HepG2 (cell line): ENCODE results near the gene CCDC148. TPM values are rescaled to one million over a fixed set of nuclear protein-coding genes. Genes with fewer than 3 reads are reported as not detected.
A peak's percentile ranks its signal among the peaks of the same experiment; 100 is the strongest.

Experiments
- AKAP8 ChIP-seq: sonication (generic); formaldehyde crosslinking; IDR thresholded peaks from 2 replicates; pipeline ENCODE4 v1.5.1; 2020; ENCODE audit warnings: mild to moderate bottlenecking, missing genetic modification reagents
- CENPX ChIP-seq: sonication (generic); formaldehyde crosslinking; IDR thresholded peaks from 2 replicates; pipeline ENCODE4 v1.9.0; 2021; ENCODE audit warnings: mild to moderate bottlenecking, missing genetic modification reagents, moderate library complexity
- FUBP1 ChIP-seq: sonication (generic); formaldehyde crosslinking; IDR thresholded peaks from 2 replicates; pipeline ENCODE4 v1.5.1; 2020; ENCODE audit warnings: missing genetic modification reagents, mild to moderate bottlenecking, borderline replicate concordance
- HES4 ChIP-seq: sonication (generic); formaldehyde crosslinking; IDR thresholded peaks from 2 replicates; pipeline ENCODE4 v1.9.0; 2021; ENCODE audit warnings: mild to moderate bottlenecking, missing genetic modification reagents, borderline replicate concordance
- HNF4A ChIP-seq: sonication (generic); formaldehyde crosslinking; IDR thresholded peaks from 2 replicates; pipeline ENCODE4 v1.4.0; 2020; ENCODE audit warnings: missing genetic modification reagents
- JUNB ChIP-seq: sonication (generic); formaldehyde crosslinking; IDR thresholded peaks from 2 replicates; pipeline ENCODE4 v1.8.0; 2022; ENCODE audit warnings: missing genetic modification reagents, mild to moderate bottlenecking, borderline replicate concordance
- MATR3 ChIP-seq: sonication (generic); formaldehyde crosslinking; IDR thresholded peaks from 2 replicates; pipeline ENCODE4 v1.4.0; 2020; ENCODE audit warnings: missing genetic modification reagents
- NFATC3 ChIP-seq: sonication (generic); formaldehyde crosslinking; IDR thresholded peaks from 2 replicates; pipeline ENCODE4 v1.5.1; 2020; ENCODE audit warnings: mild to moderate bottlenecking, missing genetic modification reagents
- RBAK ChIP-seq: sonication (generic); formaldehyde crosslinking; IDR thresholded peaks from 2 replicates; pipeline ENCODE4 v1.5.1; 2020; ENCODE audit warnings: mild to moderate bottlenecking, missing genetic modification reagents
- SNAPC2 ChIP-seq: sonication (generic); formaldehyde crosslinking; IDR thresholded peaks from 2 replicates; pipeline ENCODE4 v1.8.1; 2022; ENCODE audit warnings: mild to moderate bottlenecking, missing genetic modification reagents
- SP140L ChIP-seq: sonication (generic); formaldehyde crosslinking; IDR thresholded peaks from 2 replicates; pipeline ENCODE4 v1.4.0; 2020; ENCODE audit warnings: missing genetic modification reagents, borderline replicate concordance
- ZFP62 ChIP-seq: sonication (generic); formaldehyde crosslinking; IDR thresholded peaks from 2 replicates; pipeline ENCODE4 v1.4.0; 2020; ENCODE audit warnings: missing genetic modification reagents
- ZNF30 ChIP-seq: sonication (generic); formaldehyde crosslinking; IDR thresholded peaks from 2 replicates; pipeline ENCODE4 v1.5.0; 2020; ENCODE audit warnings: mild to moderate bottlenecking, missing genetic modification reagents
- ZNF318 ChIP-seq: sonication (generic); formaldehyde crosslinking; IDR thresholded peaks from 2 replicates; pipeline ENCODE4 v1.4.0; 2020; ENCODE audit warnings: mild to moderate bottlenecking, missing genetic modification reagents
- ZNF441 ChIP-seq: sonication (generic); formaldehyde crosslinking; IDR thresholded peaks from 2 replicates; pipeline ENCODE4 v1.7.0; 2021; ENCODE audit warnings: missing genetic modification reagents, borderline replicate concordance
- ZNF616 ChIP-seq: sonication (generic); formaldehyde crosslinking; IDR thresholded peaks from 2 replicates; pipeline ENCODE4 v1.5.0; 2020; ENCODE audit warnings: low read depth, mild to moderate bottlenecking, missing genetic modification reagents
- polyA plus RNA-seq, 8 experiments: library from polyadenylated mRNA; depleted of rRNA in 3 of 8; stranded (reverse) in 7 of 8; unstranded in 1 of 8; fragments of >200 nt; fragmentation: Illumina TruSeq in 4 of 8; extraction: Trizol in 4 of 8; gene quantifications; 2 replicates each; pipeline versions ENCODE4 v1.2.1 to v1.2.3, GENCODE V29; 2011 to 2016; ENCODE audit warnings: low read depth in 4 of 8, missing spikeins in 1 of 8, mixed read lengths in 1 of 8; ENCODE audit not compliant: insufficient read depth in 1 of 8
- total RNA-seq, 5 experiments: library from RNA; depleted of rRNA; stranded (reverse); fragments of >200 nt; fragmentation: Illumina TruSeq; extraction: Trizol; gene quantifications; 2 replicates each; pipeline ENCODE4 v1.2.3, GENCODE V29; 2016; ENCODE audit warnings: low read depth in 1 of 5
- TF ChIP-seq, protein P1 (sequence below): sonication (generic); formaldehyde crosslinking; IDR thresholded peaks from 2 replicates; pipeline ENCODE4 v1.4.0; 2020; ENCODE audit warnings: low read depth, missing genetic modification reagents

Gene CCDC148
- total and polyA plus RNA-seq, 2 of the 13 experiments (the other 11 are each of a cell fraction or from before 2014, with no cell fraction given), result 0.30 to 0.49 TPM

DNA sequence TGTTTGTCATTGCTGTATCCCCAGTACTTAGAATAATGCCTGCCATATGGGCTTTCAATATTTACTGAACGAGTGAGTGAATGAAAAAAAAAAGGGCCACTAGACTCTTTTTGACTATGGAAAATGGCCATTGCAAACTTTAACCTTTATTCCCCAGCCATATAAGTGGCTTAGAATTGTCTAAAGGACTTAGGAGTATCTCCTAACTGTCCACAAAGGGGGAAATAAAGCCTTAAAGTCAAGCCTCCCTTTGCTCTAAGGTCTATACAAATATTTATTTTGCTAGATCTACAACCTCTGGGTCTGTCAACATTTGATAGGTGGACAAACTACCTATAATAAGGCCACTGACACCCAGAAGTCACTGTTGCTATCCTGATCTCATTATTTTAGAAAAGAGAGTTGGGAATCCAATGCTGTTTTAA lies 329.2 kb downstream of the CCDC148 start (continued):
- TF ChIP-seq ZNF318 (no peak), RBAK (CRISPR knock-in tag) (no peak), FUBP1 (no peak), ZNF30 (CRISPR knock-in tag) (no peak), CENPX (no peak), SP140L (CRISPR knock-in tag) (no peak), AKAP8 (CRISPR knock-in tag) (no peak), ZNF616 (CRISPR knock-in tag) (no peak), ZFP62 (CRISPR knock-in tag) (no peak), NFATC3 (no peak), SNAPC2 (no peak), JUNB (CRISPR knock-in tag) (no peak), HNF4A (peak; percentile 78), MATR3 (no peak), HES4 (CRISPR knock-in tag) (no peak), ZNF441 (CRISPR knock-in tag) (no peak)
- TF ChIP-seq, protein P1, sequence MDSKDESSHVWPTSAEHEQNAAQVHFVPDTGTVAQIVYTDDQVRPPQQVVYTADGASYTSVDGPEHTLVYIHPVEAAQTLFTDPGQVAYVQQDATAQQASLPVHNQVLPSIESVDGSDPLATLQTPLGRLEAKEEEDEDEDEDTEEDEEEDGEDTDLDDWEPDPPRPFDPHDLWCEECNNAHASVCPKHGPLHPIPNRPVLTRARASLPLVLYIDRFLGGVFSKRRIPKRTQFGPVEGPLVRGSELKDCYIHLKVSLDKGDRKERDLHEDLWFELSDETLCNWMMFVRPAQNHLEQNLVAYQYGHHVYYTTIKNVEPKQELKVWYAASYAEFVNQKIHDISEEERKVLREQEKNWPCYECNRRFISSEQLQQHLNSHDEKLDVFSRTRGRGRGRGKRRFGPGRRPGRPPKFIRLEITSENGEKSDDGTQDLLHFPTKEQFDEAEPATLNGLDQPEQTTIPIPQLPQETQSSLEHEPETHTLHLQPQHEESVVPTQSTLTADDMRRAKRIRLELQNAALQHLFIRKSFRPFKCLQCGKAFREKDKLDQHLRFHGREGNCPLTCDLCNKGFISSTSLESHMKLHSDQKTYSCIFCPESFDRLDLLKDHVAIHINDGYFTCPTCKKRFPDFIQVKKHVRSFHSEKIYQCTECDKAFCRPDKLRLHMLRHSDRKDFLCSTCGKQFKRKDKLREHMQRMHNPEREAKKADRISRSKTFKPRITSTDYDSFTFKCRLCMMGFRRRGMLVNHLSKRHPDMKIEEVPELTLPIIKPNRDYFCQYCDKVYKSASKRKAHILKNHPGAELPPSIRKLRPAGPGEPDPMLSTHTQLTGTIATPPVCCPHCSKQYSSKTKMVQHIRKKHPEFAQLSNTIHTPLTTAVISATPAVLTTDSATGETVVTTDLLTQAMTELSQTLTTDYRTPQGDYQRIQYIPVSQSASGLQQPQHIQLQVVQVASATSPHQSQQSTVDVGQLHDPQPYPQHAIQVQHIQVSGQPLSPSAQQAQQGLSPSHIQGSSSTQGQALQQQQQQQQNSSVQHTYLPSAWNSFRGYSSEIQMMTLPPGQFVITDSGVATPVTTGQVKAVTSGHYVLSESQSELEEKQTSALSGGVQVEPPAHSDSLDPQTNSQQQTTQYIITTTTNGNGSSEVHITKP (CRISPR knock-in tag), result no peak
